Mucosa of descending colon (tissue), 3 donors: Measurements from ENCODE around the gene LIPA. TPM values are rescaled to one million over a fixed set of nuclear protein-coding genes. Genes with fewer than 3 reads are reported as not detected.

Experiments used
- ATAC-seq: fragments of 200-7000 bp; cut with Tn5 transposase; one replicate; pipeline ENCODE4 v1.9.1; 2020; ENCODE audit warnings: mild to moderate bottlenecking, moderate library complexity
- DNase-seq, 3 donors: peaks; one replicate each; pipeline ENCODE4 v3.0.0-alpha.2; 2020
- H3K36me3 ChIP-seq: fragments of 200-600 bp; one replicate; pipeline ENCODE4 v1.8.0; 2021; ENCODE audit warnings: low read depth, mild to moderate bottlenecking
- H3K4me1 ChIP-seq: fragments of 200-600 bp; one replicate; pipeline ENCODE4 v1.8.0; 2021; ENCODE audit warnings: low read depth, mild to moderate bottlenecking
- H3K4me3 ChIP-seq: fragments of 200-600 bp; one replicate; pipeline ENCODE4 v1.8.0; 2021; ENCODE audit warnings: mild to moderate bottlenecking
- H3K9me3 ChIP-seq: fragments of 200-600 bp; one replicate; pipeline ENCODE4 v1.8.0; 2021; ENCODE audit warnings: mild to moderate bottlenecking
- intact Hi-C, 2 donors: fragments of 100-400 bp; cut with DNase I in 1 of 2; cut with micrococcal nuclease in 1 of 2; formaldehyde crosslinking; loops; one replicate each; pipeline versions ENCODE4 v1.11.0 to v1.11.1; 2022; cut with DNase I, micrococcal nuclease
- total RNA-seq, 3 donors: library from RNA; stranded (reverse); fragmentation: NEBNext Ultra II Directional in 2 of 3; extraction: Animal tissue kit (Norgen Biotek cat#: 25700) in 2 of 3; gene quantifications; one replicate each; pipeline versions ENCODE4 v1.2.1 to v1.2.4, GENCODE V29; 2021 to 2023
- TF ChIP-seq, protein P1 (sequence below): fragments of 200-600 bp; IDR thresholded peaks from one replicate; pipeline ENCODE4 v1.8.0; 2022; ENCODE audit warnings: antibody characterized with exemption, mild to moderate bottlenecking
- donor health status: DM: no; HTN: no; CAD: no; lungs with moderate emphysema.
- donor health status: DM: no; HTN: no; CAD: no.
- donor health status: DM: no; HTN: yes; CAD: no.

LIPA gene
- total RNA-seq, 3 donors from 2014 or later, result 20.6 to 34.5 (median 29.6) TPM

GRCh38 chr10:89228146-89228545, 23.4 kb downstream of the LIPA start:
- H3K4me3 ChIP-seq, result no peak overlapping the region
- intact Hi-C loops, result no loop called here
- H3K9me3 ChIP-seq, result no peaks in the 10 kb centered on the region
- no peaks in the 10 kb centered on the region for H3K36me3 ChIP-seq
- DNase-seq, result no peak
- no peaks in the 10 kb centered on the region for H3K4me1 ChIP-seq
- no peak for ATAC-seq
- TF ChIP-seq, protein P1, sequence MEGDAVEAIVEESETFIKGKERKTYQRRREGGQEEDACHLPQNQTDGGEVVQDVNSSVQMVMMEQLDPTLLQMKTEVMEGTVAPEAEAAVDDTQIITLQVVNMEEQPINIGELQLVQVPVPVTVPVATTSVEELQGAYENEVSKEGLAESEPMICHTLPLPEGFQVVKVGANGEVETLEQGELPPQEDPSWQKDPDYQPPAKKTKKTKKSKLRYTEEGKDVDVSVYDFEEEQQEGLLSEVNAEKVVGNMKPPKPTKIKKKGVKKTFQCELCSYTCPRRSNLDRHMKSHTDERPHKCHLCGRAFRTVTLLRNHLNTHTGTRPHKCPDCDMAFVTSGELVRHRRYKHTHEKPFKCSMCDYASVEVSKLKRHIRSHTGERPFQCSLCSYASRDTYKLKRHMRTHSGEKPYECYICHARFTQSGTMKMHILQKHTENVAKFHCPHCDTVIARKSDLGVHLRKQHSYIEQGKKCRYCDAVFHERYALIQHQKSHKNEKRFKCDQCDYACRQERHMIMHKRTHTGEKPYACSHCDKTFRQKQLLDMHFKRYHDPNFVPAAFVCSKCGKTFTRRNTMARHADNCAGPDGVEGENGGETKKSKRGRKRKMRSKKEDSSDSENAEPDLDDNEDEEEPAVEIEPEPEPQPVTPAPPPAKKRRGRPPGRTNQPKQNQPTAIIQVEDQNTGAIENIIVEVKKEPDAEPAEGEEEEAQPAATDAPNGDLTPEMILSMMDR, result no peak

DNA sequence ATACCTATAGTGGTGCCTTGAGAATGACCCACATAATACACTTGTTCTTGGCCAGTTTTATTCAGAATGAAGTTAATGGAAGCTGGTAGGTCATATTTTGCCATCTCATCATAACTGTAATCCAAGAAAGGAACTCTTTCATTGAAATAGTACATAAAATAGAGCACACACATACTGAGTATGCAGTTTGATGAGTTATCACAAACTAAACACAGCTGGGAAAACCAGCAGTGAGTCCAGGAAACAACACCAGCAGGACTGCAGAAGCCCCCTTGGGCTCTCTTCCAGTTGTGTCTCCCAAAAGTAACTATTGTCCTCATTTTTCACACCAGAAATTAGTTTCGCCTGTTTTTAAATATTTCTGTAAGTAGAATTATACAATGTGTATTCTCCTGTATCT, 24.7 kb downstream of the LIPA start:
- Histone ChIP-seq H3K4me1 (no peaks in the 10 kb centered on the region), H3K36me3 (no peaks in the 10 kb centered on the region), H3K4me3 (no peak overlapping the region), H3K9me3 (no peaks in the 10 kb centered on the region)
- DNase-seq, result no peak
- intact Hi-C loops, result no loop called here
- ATAC-seq, result no peak
- TF ChIP-seq, protein P1, result no peak

GRCh38 chr10:89224739-89225443, 26.7 kb downstream of the LIPA start:
- Histone ChIP-seq H3K4me3 (no peak overlapping the region), H3K9me3 (no peaks in the 10 kb centered on the region), H3K4me1 (no peaks in the 10 kb centered on the region), H3K36me3 (no peaks in the 10 kb centered on the region)
- no peak for DNase-seq
- ATAC-seq, result no peak
- TF ChIP-seq, protein P1, result no peak
- intact Hi-C loops, result no loop called here

DNA sequence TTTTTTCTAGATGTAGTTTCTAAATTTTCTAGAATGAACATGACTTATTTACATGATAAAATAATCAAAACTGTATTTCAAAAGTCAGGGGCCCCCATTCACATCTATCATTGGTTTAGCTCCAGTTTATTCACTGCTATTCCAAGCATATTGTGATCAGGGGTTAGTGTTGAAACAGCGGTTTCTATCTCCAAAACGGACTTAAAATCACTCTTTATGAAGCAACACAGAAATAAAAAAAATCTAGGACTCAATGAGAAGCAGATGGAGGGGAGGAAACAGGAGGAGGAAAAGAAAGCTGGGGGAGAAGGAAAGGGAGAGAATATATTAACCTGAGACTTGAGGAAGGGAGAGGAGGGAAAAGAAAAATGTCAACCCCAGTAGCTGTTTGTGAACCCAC, 29.7 kb downstream of the LIPA start:
- no peaks in the 10 kb centered on the region for H3K9me3 ChIP-seq
- no peak overlapping the region for H3K4me3 ChIP-seq
- H3K36me3 ChIP-seq, result no peaks in the 10 kb centered on the region
- H3K4me1 ChIP-seq, result peaks cover 7% of the 10 kb centered on the region
- ATAC-seq, result no peak
- intact Hi-C loops, result no loop called here
- no peak for DNase-seq
- TF ChIP-seq, protein P1, result no peak

DNA sequence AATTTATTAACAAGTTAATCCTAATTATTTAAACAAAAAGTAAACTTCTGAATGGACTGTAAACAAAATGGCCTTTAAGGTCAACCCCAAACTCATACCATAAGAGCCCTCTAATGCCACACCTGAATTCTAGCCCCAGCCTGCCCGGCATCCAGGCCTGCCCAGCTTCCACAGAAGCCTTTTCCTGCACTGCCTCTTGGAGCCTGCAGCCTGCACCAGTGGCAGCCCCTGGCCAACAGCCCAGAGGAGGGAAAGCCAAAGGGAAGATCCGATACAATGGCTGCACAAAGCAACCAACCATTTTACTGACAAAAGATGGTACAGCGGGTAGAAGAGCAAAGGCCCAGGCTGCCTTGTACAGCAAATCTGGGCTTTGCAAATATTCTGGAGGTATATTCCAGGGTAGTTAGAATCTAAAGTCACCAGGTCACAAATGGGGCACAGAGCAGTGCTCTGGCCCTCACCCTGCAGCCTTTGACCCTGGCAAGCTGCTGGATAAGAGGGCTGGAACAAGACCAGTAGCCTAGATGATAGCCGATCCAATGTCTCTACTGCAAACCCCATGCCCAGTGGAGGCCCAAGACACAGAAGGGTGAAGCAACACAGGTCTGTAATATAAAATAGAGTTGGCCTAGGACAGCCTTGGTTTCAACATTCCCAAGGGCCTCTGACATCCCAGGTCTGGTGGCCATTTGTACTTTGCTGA, 31.9 kb downstream of the LIPA start:
- no peaks in the 10 kb centered on the region for H3K36me3 ChIP-seq
- DNase-seq (no peak), ATAC-seq (no peak)
- intact Hi-C loops, result loop anchor here (5.0 to 10.0 kb wide), 3 partner anchors 187 to 385 kb away; no protein-coding TSS in a partner anchor
- TF ChIP-seq, protein P1, result no peak
- H3K4me3 ChIP-seq, result no peak overlapping the region
- H3K9me3 ChIP-seq, result no peaks in the 10 kb centered on the region
- H3K4me1 ChIP-seq, result peaks cover 8% of the 10 kb centered on the region
